Measurements from ENCODE around the gene SIRPA.

GRCh38 chr20:1871807-1872458 lies 23.3 kb upstream of the SIRPA start:
- no peak for TF ChIP-seq CTCF (IDR thresholded peaks at IDR 0.05; ENCODE audit: insufficient read depth, low read length)
- TF ChIP-seq REST (IDR thresholded peaks at IDR 0.05; ENCODE audit: insufficient replicate concordance, low read depth) = no peak

Measured in HL-60 (cell line).